HepG2 (cell line): ENCODE results near the gene FOXN3. TPM values are rescaled to one million over a fixed set of nuclear protein-coding genes. Genes with fewer than 3 reads are reported as not detected.

ENCODE experiments used
- CHD4 ChIP-seq: fragments of 200-600 bp; sonication (generic); IDR thresholded peaks from 2 replicates; pipeline ENCODE4 v1.7.0; 2017; ENCODE audit warnings: mild to moderate bottlenecking, low read length, borderline replicate concordance
- FIP1L1 ChIP-seq: fragments of 200-400 bp; formaldehyde crosslinking; IDR thresholded peaks from 2 replicates; pipeline ENCODE4 v1.6.1; 2018; ENCODE audit warnings: low read depth, mild to moderate bottlenecking, low read length, moderate library complexity, borderline replicate concordance; ENCODE audit not compliant: insufficient read depth
- FOSL1 ChIP-seq: sonication (generic); formaldehyde crosslinking; IDR thresholded peaks from 2 replicates; pipeline ENCODE4 v1.9.0; 2021; ENCODE audit warnings: missing genetic modification reagents, borderline replicate concordance
- IRF2 ChIP-seq: IDR thresholded peaks from 2 replicates; pipeline ENCODE4 v1.6.1; 2018; ENCODE audit warnings: missing genetic modification reagents, missing compliant biosample characterization
- KAT7 ChIP-seq: IDR thresholded peaks from 2 replicates; pipeline ENCODE4 v1.6.1; 2018; ENCODE audit warnings: borderline replicate concordance, missing compliant biosample characterization
- KDM2A ChIP-seq: sonication (generic); formaldehyde crosslinking; IDR thresholded peaks from 2 replicates; pipeline ENCODE4 v1.4.0; 2020; ENCODE audit warnings: low read depth, missing genetic modification reagents, borderline replicate concordance
- MED1 ChIP-seq: sonication (generic); formaldehyde crosslinking; IDR thresholded peaks from 2 replicates; pipeline ENCODE4 v1.4.0; 2020; ENCODE audit warnings: missing genetic modification reagents
- MED8 ChIP-seq: sonication (generic); formaldehyde crosslinking; IDR thresholded peaks from 2 replicates; pipeline ENCODE4 v1.8.1; 2023; ENCODE audit warnings: mild to moderate bottlenecking, missing genetic modification reagents; ENCODE audit not compliant: insufficient replicate concordance
- MYNN ChIP-seq: sonication (generic); formaldehyde crosslinking; IDR thresholded peaks from 2 replicates; pipeline ENCODE4 v1.4.0; 2020; ENCODE audit warnings: mild to moderate bottlenecking, low read depth, missing genetic modification reagents
- NCOR1 ChIP-seq: fragments of 200-600 bp; sonication (generic); IDR thresholded peaks from 2 replicates; pipeline ENCODE4 v1.7.0; 2017; ENCODE audit warnings: antibody characterized with exemption, low read length, borderline replicate concordance
- NR2C2 ChIP-seq: sonication (generic); formaldehyde crosslinking; IDR thresholded peaks from 2 replicates; pipeline ENCODE4 v1.4.0; 2020; ENCODE audit warnings: missing genetic modification reagents, mild to moderate bottlenecking, moderate library complexity, borderline replicate concordance
- RAD21 ChIP-seq: fragments of 450-650 bp; formaldehyde crosslinking; IDR thresholded peaks from 2 replicates; pipeline ENCODE4 v1.5.0; 2020; ENCODE audit warnings: mild to moderate bottlenecking
- RBFOX2 ChIP-seq: fragments of 200-400 bp; formaldehyde crosslinking; IDR thresholded peaks from 2 replicates; pipeline ENCODE4 v1.6.1; 2017; ENCODE audit warnings: low read depth, mild to moderate bottlenecking, low read length
- RORA ChIP-seq: sonication (generic); formaldehyde crosslinking; IDR thresholded peaks from 2 replicates; pipeline ENCODE4 v1.5.0; 2020; ENCODE audit warnings: mild to moderate bottlenecking, missing genetic modification reagents, moderate library complexity
- SOX6 ChIP-seq, 2 experiments: fragments of 450-650 bp in 1 of 2; sonication (generic) in 1 of 2; formaldehyde crosslinking in 1 of 2; IDR thresholded peaks; 2 replicates each; pipeline versions ENCODE4 v1.4.0 to v1.6.1; 2017 to 2020; ENCODE audit warnings: antibody characterized with exemption in 1 of 2, mild to moderate bottlenecking in 1 of 2, missing genetic modification reagents in 1 of 2
- TBP ChIP-seq: sonication (generic); formaldehyde crosslinking; IDR thresholded peaks from 2 replicates; pipeline ENCODE4 v1.5.0; 2020; ENCODE audit warnings: missing genetic modification reagents
- ZNF24 ChIP-seq: fragments of 450-650 bp; IDR thresholded peaks from 2 replicates; pipeline ENCODE4 v1.6.1; 2017; ENCODE audit warnings: antibody characterized with exemption, mild to moderate bottlenecking
- ZNF292 ChIP-seq: sonication (generic); formaldehyde crosslinking; IDR thresholded peaks from 2 replicates; pipeline ENCODE4 v1.8.1; 2022; ENCODE audit warnings: mild to moderate bottlenecking, low read depth, missing genetic modification reagents, borderline replicate concordance
- ZNF33A ChIP-seq: sonication (generic); formaldehyde crosslinking; IDR thresholded peaks from 2 replicates; pipeline ENCODE4 v1.5.1; 2020; ENCODE audit warnings: missing genetic modification reagents, mild to moderate bottlenecking, moderate library complexity, borderline replicate concordance
- ZNF460 ChIP-seq: sonication (generic); formaldehyde crosslinking; IDR thresholded peaks from 2 replicates; pipeline ENCODE4 v1.5.1; 2020; ENCODE audit warnings: missing genetic modification reagents, mild to moderate bottlenecking, borderline replicate concordance
- ZNF615 ChIP-seq: sonication (generic); formaldehyde crosslinking; IDR thresholded peaks from 2 replicates; pipeline ENCODE4 v1.5.0; 2020; ENCODE audit warnings: mild to moderate bottlenecking, missing genetic modification reagents, borderline replicate concordance
- ZNF616 ChIP-seq: sonication (generic); formaldehyde crosslinking; IDR thresholded peaks from 2 replicates; pipeline ENCODE4 v1.5.0; 2020; ENCODE audit warnings: low read depth, mild to moderate bottlenecking, missing genetic modification reagents
- ZSCAN21 ChIP-seq: sonication (generic); formaldehyde crosslinking; IDR thresholded peaks from 2 replicates; pipeline ENCODE4 v1.8.0; 2022; ENCODE audit warnings: mild to moderate bottlenecking, missing genetic modification reagents, moderate library complexity, borderline replicate concordance
- ZSCAN25 ChIP-seq: sonication (generic); formaldehyde crosslinking; IDR thresholded peaks from 2 replicates; pipeline ENCODE4 v1.8.0; 2022; ENCODE audit warnings: mild to moderate bottlenecking, missing genetic modification reagents
- polyA plus RNA-seq, 8 experiments: library from polyadenylated mRNA; depleted of rRNA in 3 of 8; stranded (reverse) in 7 of 8; unstranded in 1 of 8; fragments of >200 nt; fragmentation: Illumina TruSeq in 4 of 8; extraction: Trizol in 4 of 8; gene quantifications; 2 replicates each; pipeline versions ENCODE4 v1.2.1 to v1.2.3, GENCODE V29; 2011 to 2016; ENCODE audit warnings: low read depth in 4 of 8, missing spikeins in 1 of 8, mixed read lengths in 1 of 8; ENCODE audit not compliant: insufficient read depth in 1 of 8
- total RNA-seq, 5 experiments: library from RNA; depleted of rRNA; stranded (reverse); fragments of >200 nt; fragmentation: Illumina TruSeq; extraction: Trizol; gene quantifications; 2 replicates each; pipeline ENCODE4 v1.2.3, GENCODE V29; 2016; ENCODE audit warnings: low read depth in 1 of 5
- TF ChIP-seq, protein P1 (sequence below), 2 experiments: sonication (generic) in 1 of 2; formaldehyde crosslinking in 1 of 2; IDR thresholded peaks; 2 replicates each; pipeline versions ENCODE4 v1.4.0 to v1.6.1; 2016 to 2020; ENCODE audit warnings: borderline replicate concordance in 1 of 2, low read depth in 1 of 2, mild to moderate bottlenecking in 1 of 2, missing genetic modification reagents in 1 of 2
- TF ChIP-seq, protein P2 (sequence below): sonication (generic); formaldehyde crosslinking; conservative IDR thresholded peaks from 2 replicates; pipeline ENCODE4 v1.4.0; 2020; ENCODE audit warnings: missing genetic modification reagents

FOXN3 gene
- total and polyA plus RNA-seq, 2 of the 13 experiments (the other 11 are each of a cell fraction or from before 2014, with no cell fraction given), result 32.4 to 70.2 TPM

DNA sequence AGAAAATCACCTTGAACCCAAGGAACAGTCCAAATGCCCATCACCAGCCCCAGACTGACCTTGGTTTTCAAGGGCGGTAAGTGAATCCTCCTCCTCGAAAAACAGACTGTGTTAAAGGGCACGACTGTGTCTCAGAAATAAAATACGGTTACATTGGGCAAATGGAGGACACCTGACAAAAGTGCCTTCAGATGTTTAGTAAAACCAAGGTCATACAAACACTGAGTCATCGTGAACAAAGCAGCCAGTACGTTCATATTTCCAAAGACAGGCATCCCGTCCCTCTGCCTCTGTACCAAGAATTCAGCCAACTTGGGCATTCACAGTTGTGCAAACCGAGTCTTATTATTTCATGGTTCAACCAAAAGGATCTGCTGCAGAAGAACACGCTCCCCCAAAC, 25.9 kb downstream of the FOXN3 start (continued):
- TF ChIP-seq FIP1L1, result no peak
- TF ChIP-seq MYNN (CRISPR knock-in tag), result no peak
- 0 out of 2 replicates have a peak, but pooled peaks have one; percentile 19 for TF ChIP-seq KDM2A (CRISPR knock-in tag)
- TF ChIP-seq, protein P1, sequence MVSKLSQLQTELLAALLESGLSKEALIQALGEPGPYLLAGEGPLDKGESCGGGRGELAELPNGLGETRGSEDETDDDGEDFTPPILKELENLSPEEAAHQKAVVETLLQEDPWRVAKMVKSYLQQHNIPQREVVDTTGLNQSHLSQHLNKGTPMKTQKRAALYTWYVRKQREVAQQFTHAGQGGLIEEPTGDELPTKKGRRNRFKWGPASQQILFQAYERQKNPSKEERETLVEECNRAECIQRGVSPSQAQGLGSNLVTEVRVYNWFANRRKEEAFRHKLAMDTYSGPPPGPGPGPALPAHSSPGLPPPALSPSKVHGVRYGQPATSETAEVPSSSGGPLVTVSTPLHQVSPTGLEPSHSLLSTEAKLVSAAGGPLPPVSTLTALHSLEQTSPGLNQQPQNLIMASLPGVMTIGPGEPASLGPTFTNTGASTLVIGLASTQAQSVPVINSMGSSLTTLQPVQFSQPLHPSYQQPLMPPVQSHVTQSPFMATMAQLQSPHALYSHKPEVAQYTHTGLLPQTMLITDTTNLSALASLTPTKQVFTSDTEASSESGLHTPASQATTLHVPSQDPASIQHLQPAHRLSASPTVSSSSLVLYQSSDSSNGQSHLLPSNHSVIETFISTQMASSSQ (IDR thresholded peaks at IDR 0.05; ENCODE audit: low read depth), result no peak; the same call in 1 of the 2 replicates
- TF ChIP-seq, protein P1 (CRISPR knock-in tag; IDR thresholded peaks at IDR 0.05; ENCODE audit: borderline replicate concordance), result peak; percentile 64; the same call in 1 of the 2 replicates
- TF ChIP-seq IRF2, result peak; percentile 75
- no peak for TF ChIP-seq ZNF24
- TF ChIP-seq ZSCAN25 (CRISPR knock-in tag), result no peak
- no peak for TF ChIP-seq TBP (CRISPR knock-in tag)
- 0 out of 2 replicates have a peak, but pooled peaks have one; percentile 25 for TF ChIP-seq KAT7 (CRISPR knock-in tag)
- no peak for TF ChIP-seq ZSCAN21 (CRISPR knock-in tag)
- no peak for TF ChIP-seq CHD4
- no peak for TF ChIP-seq RORA (CRISPR knock-in tag)
- no peak for TF ChIP-seq ZNF33A (CRISPR knock-in tag)
- peak; percentile 94 for TF ChIP-seq FOSL1 (CRISPR knock-in tag)
- peak; percentile 94 for TF ChIP-seq MED1
- no peak for TF ChIP-seq MED8 (CRISPR knock-in tag)
- TF ChIP-seq, protein P2, sequence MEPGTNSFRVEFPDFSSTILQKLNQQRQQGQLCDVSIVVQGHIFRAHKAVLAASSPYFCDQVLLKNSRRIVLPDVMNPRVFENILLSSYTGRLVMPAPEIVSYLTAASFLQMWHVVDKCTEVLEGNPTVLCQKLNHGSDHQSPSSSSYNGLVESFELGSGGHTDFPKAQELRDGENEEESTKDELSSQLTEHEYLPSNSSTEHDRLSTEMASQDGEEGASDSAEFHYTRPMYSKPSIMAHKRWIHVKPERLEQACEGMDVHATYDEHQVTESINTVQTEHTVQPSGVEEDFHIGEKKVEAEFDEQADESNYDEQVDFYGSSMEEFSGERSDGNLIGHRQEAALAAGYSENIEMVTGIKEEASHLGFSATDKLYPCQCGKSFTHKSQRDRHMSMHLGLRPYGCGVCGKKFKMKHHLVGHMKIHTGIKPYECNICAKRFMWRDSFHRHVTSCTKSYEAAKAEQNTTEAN (CRISPR knock-in tag), result peak; percentile 67
- no peak; the same call in 1 of the 2 replicates for TF ChIP-seq RBFOX2
- peak; percentile 6; the same call in 1 of the 2 replicates for TF ChIP-seq ZNF615 (CRISPR knock-in tag)
- TF ChIP-seq NR2C2, result peak; percentile 59
- TF ChIP-seq RAD21 (CRISPR knock-in tag), result no peak
- peak; percentile 23; the same call in 1 of the 2 replicates for TF ChIP-seq NCOR1
- TF ChIP-seq SOX6 (IDR thresholded peaks at IDR 0.05), result no peak
- peak; percentile 94 for TF ChIP-seq SOX6 (CRISPR knock-in tag; IDR thresholded peaks at IDR 0.05)
- no peak for TF ChIP-seq ZNF460 (CRISPR knock-in tag)
- TF ChIP-seq ZNF292 (CRISPR knock-in tag), result no peak
- no peak for TF ChIP-seq ZNF616
